Endothelial cell of umbilical vein (primary cell): ENCODE measurements around the gene RNU1-3. TPM values are rescaled to one million over a fixed set of nuclear protein-coding genes. Genes with fewer than 3 reads are reported as not detected.
"Not testable (repeated sequence)": the region's sequence is repeated elsewhere in the genome, so short reads cannot be mapped to it uniquely, and the experiment has no call there.

Source experiments
- BruUV-seq: library from RNA; stranded (reverse); fragments of 400-500 nt; replicated peaks from 2 replicates; lab custom pipeline; 2021; lab: Mats Ljungman, UMichigan
- CTCF ChIA-PET: fragments of 300-600, 350-600 bp; sonication (Branson Sonifier 250); formaldehyde crosslinking; loops from one replicate; lab custom pipeline; 2021; ENCODE audit warnings: antibody characterized with exemption, inconsistent platforms; lab: Charles Lee
- POLR2A ChIA-PET: fragments of 300-600, 350-600 bp; sonication (Branson Sonifier 250); formaldehyde crosslinking; loops from one replicate; lab custom pipeline; 2021; ENCODE audit warnings: antibody characterized with exemption, inconsistent platforms; lab: Charles Lee
- DNase-seq: peaks from one replicate; pipeline ENCODE4 v3.0.0-alpha.2; 2011; ENCODE audit warnings: low read depth, low spot score
- FAIRE-seq: peaks from 2 replicates; lab custom pipeline; 2011; peaks lifted over from hg19 to GRCh38; lab: Jason Lieb, UNC
- H2AFZ ChIP-seq: 2 replicates; pipeline ENCODE4 v1.6.0; 2012; ENCODE audit warnings: low read depth, low read length, control low read depth, inconsistent platforms
- H3K27ac ChIP-seq: 2 replicates; pipeline ENCODE4 v1.5.1; 2011; ENCODE audit warnings: low read depth, mild to moderate bottlenecking, control low read depth, low read length, moderate library complexity; ENCODE audit not compliant: insufficient read depth
- H3K27me3 ChIP-seq, 2 experiments: 2 replicates each; pipeline versions ENCODE4 v1.6.0 to v1.6.1; 2011; ENCODE audit warnings: low read length in 2 of 2, mixed read lengths in 1 of 2; ENCODE audit not compliant: control insufficient read depth in 2 of 2, insufficient read depth in 2 of 2
- H3K36me3 ChIP-seq, 2 experiments: 2 replicates in 1 of 2; 3 replicates in 1 of 2; pipeline ENCODE4 v1.5.1; 2011; ENCODE audit warnings: low read length in 2 of 2, mild to moderate bottlenecking in 1 of 2, moderate library complexity in 1 of 2; ENCODE audit not compliant: control insufficient read depth in 2 of 2, insufficient read depth in 2 of 2; ENCODE audit errors: extremely low read depth in 1 of 2
- H3K4me1 ChIP-seq: 3 replicates; pipeline ENCODE4 v1.5.1; 2011; ENCODE audit warnings: mild to moderate bottlenecking, low read length; ENCODE audit not compliant: control insufficient read depth, insufficient read depth; ENCODE audit errors: extremely low read depth
- H3K4me2 ChIP-seq: 2 replicates; pipeline ENCODE4 v1.6.1; 2011; ENCODE audit warnings: low read length, control low read depth, mixed read lengths; ENCODE audit not compliant: insufficient read depth
- H3K4me3 ChIP-seq, 3 experiments: fragments of 200-600 bp in 1 of 3; sonication (generic), shearing (Covaris generic) in 1 of 3; replicated peaks in 1 of 3; 2 replicates each; pipeline ENCODE4 v1.5.1; 2011 to 2016; ENCODE audit warnings: control low read depth in 3 of 3, low read length in 3 of 3, mild to moderate bottlenecking in 2 of 3, inconsistent platforms in 1 of 3, low read depth in 1 of 3, moderate library complexity in 1 of 3; ENCODE audit not compliant: insufficient read depth in 1 of 3
- H3K79me2 ChIP-seq: 2 replicates; pipeline ENCODE4 v1.6.0; 2012; ENCODE audit warnings: low read length, inconsistent platforms; ENCODE audit not compliant: control insufficient read depth, insufficient read depth
- H3K9ac ChIP-seq: replicated peaks from 2 replicates; pipeline ENCODE3; 2011; ENCODE audit warnings: low read length, control low read depth; ENCODE audit not compliant: insufficient read depth; ENCODE audit errors: extremely low read depth
- H3K9me1 ChIP-seq: replicated peaks from 3 replicates; pipeline ENCODE4 v1.6.0; 2011; ENCODE audit warnings: mild to moderate bottlenecking, low read length; ENCODE audit not compliant: control insufficient read depth, insufficient read depth; ENCODE audit errors: extremely low read depth
- H3K9me3 ChIP-seq: replicated peaks from 2 replicates; pipeline ENCODE4 v1.5.1; 2012; ENCODE audit warnings: low read length, inconsistent platforms; ENCODE audit not compliant: control insufficient read depth, insufficient read depth
- H4K20me1 ChIP-seq: replicated peaks from 2 replicates; pipeline ENCODE3; 2011; ENCODE audit warnings: mild to moderate bottlenecking, low read length; ENCODE audit not compliant: control insufficient read depth, insufficient read depth; ENCODE audit errors: extremely low read depth
- CTCF ChIP-seq, 2 donors: IDR thresholded peaks; 1 replicate in 1 of 2; 2 replicates in 1 of 2; pipeline ENCODE4 v1.5.1; 2011; ENCODE audit warnings: low read length in 2 of 2, mild to moderate bottlenecking in 2 of 2, moderate library complexity in 2 of 2, control low read depth in 1 of 2, inconsistent platforms in 1 of 2, low read depth in 1 of 2; ENCODE audit not compliant: insufficient read depth in 1 of 2; ENCODE audit errors: extremely low read depth in 1 of 2
- MAX ChIP-seq: IDR thresholded peaks from 2 replicates; pipeline ENCODE4 v1.6.1; 2011; ENCODE audit not compliant: insufficient read depth, insufficient read length
- MYC ChIP-seq: IDR thresholded peaks from one replicate; pipeline ENCODE4 v1.6.1; 2011; ENCODE audit warnings: mild to moderate bottlenecking, low read depth, low read length
- POLR2A ChIP-seq: IDR thresholded peaks from 2 replicates; pipeline ENCODE4 v1.6.1; 2012; ENCODE audit warnings: low read depth, mild to moderate bottlenecking, control low read depth, low read length
- POLR2AphosphoS5 ChIP-seq: IDR thresholded peaks from 2 replicates; pipeline ENCODE4 v1.6.1; 2012; ENCODE audit warnings: low read depth, mild to moderate bottlenecking, control low read depth, low read length, moderate library complexity; ENCODE audit not compliant: insufficient read depth
- dilution Hi-C: fragments of 300-500 bp; cut with MboI; formaldehyde crosslinking; loops from one replicate; pipeline ENCODE4 v1.15.0; 2019; ENCODE audit warnings: low sequenced_read_pairs; ENCODE audit not compliant: extremely low pct_ligation_motif_present
- intact Hi-C: fragments of 100-400 bp; cut with micrococcal nuclease; formaldehyde crosslinking; loops from one replicate; pipeline ENCODE4 v1.10.0; 2022
- polyA plus RNA-seq, 4 experiments: library from polyadenylated mRNA; depleted of rRNA in 3 of 4; stranded (reverse) in 3 of 4; unstranded in 1 of 4; fragments of >200 nt; gene quantifications; 2 replicates each; pipeline versions ENCODE4 v1.2.1 to v1.2.3, GENCODE V29; 2011 to 2012; ENCODE audit warnings: missing spikeins in 1 of 4
- total RNA-seq: library from RNA; stranded (reverse); gene quantifications from 2 replicates; pipeline ENCODE4 v1.2.3, GENCODE V29; 2021

Gene RNU1-3
- total and polyA plus RNA-seq, 2 donors (not counting 3 experiments of a cell fraction or from before 2014, with no cell fraction given) = 206 to 1,319 TPM

GRCh38 chr1:16644482-16645270 is 22.1 kb downstream of the RNU1-3 start:
- Histone ChIP-seq H3K27ac (peak overlapping the region; percentile 45), H3K79me2 (peaks cover 18% of the 10 kb centered on the region), H3K9ac (peak overlapping the region; percentile 92), H2AFZ (peak overlapping the region; percentile 76), H3K4me2 (peak overlapping the region; percentile 89), H3K4me3 (peak overlapping the region; percentile 46 to 82 (median 69))
- CTCF ChIA-PET = interaction anchor here (1.4 kb wide), 1 partner anchor 24 kb away, joined by 6 read pairs; no protein-coding TSS in a partner anchor
- H3K4me1 ChIP-seq, H3K9me3 ChIP-seq, H3K36me3 ChIP-seq, H3K9me1 ChIP-seq, dilution Hi-C loops, H3K27me3 ChIP-seq, H4K20me1 ChIP-seq: not testable (repeated sequence)
- FAIRE-seq = peak; percentile 98
- intact Hi-C loops = loop anchor here (2.0 kb wide), 1 partner anchor 24 kb away; no protein-coding TSS in a partner anchor
- BruUV-seq = TSS peak; percentile 98
- POLR2A ChIA-PET = interaction anchor here (0.6 kb wide), 1 partner anchor 993 kb away, joined by 5 read pairs; no protein-coding TSS in a partner anchor
- DNase-seq = peak; percentile 99
- TF ChIP-seq CTCF (IDR thresholded peaks at IDR 0.05; ENCODE audit: extremely low read depth in 1 of 2, insufficient read depth in 1 of 2, low read depth in 1 of 2, low read length in 2 of 2) (peak; percentile 24 to 77), MYC (peak; percentile 92), MAX (peak; percentile 91), POLR2AphosphoS5 (peak; percentile 99), POLR2A (peak; percentile 97)
